Cardiac septum (tissue), 1 donor: ENCODE results near the gene IGLL5. TPM values are rescaled to one million over a fixed set of nuclear protein-coding genes. Genes with fewer than 3 reads are reported as not detected.

ENCODE experiments used
- DNase-seq: peaks from one replicate; pipeline ENCODE4 v3.0.0-alpha.2; 2020; ENCODE audit warnings: low spot score
- intact Hi-C: fragments of 100-400 bp; cut with DNase I; formaldehyde crosslinking; loops from one replicate; pipeline ENCODE4 v1.14.0; 2022
- total RNA-seq: library from RNA; stranded (reverse); fragmentation: NEBNext Ultra II Directional; extraction: Animal tissue kit (Norgen Biotek cat#: 25700); gene quantifications from one replicate; pipeline ENCODE4 v1.2.1, GENCODE V29; 2021
- donor health status: DM: no; HTN: no; CAD: no.

The IGLL5 gene
- total RNA-seq, 1 donor from 2014 or later: not detected

DNA sequence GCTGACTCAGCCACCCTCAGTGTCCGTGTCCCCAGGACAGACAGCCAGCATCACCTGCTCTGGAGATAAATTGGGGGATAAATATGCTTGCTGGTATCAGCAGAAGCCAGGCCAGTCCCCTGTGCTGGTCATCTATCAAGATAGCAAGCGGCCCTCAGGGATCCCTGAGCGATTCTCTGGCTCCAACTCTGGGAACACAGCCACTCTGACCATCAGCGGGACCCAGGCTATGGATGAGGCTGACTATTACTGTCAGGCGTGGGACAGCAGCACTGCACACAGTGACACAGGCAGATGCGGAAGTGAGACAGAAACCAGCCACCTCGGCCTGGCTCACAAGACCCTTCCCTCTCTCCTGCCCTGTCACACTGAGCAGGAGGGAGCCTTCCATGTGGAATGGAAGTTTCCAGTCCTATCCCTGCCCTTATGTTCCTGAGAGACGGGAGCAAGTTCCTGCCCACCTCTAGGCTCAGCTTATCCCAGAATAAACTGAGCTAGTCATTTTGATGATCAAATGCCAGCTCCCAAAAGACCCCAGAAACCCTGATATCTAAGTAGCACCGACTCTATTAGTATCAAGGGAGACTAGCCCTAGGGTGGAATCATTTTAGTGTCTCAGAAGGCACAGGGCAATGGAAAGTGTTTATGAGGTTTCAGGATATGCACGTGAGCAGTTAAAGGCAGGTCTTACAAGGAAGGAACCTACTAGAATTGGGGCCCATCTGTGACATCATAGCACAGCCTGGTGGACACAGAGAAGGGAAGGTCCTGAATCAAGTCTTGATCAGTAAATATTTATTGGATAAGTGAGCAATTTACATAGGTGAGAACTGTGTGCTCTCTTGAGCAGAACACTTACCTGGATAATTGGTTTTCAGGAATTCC, 6.3 kb upstream of the IGLL5 start:
- DNase-seq: no peak
- intact Hi-C loops: no loop called here

DNA sequence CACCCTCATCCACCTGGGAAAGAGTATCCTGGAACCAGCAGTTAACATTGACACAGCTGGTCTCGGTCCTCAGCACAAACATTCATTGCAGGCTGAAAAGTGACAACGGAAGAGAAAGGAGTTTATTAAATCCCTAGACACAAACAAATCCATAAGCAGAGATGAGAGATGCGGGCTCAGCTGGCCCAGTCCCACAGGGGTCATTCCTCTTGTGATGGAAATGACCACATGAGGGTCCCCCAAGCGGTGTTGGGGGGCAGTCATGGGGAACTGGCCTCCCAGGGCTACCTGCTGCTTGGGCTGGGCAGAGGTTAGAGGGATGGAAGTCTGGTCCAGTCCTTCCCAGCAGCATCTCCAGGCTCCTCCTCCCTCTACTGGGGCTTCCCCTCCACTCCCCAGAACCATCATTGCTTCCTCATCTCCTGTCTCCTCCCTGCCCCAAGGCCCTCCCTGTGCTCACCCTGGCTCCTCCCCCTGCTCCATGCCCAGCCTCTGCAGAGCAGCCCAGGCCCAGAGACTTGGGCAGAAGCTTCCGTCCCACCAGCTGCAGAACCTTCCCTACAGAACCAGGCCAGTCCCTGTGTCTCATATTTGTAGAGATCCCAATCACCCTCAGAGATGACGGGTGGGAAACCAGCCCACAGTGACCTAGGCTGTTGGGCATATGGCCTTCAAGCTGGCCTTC, 5.4 kb upstream of the IGLL5 start:
- no peak for DNase-seq
- intact Hi-C loops: no loop called here

DNA sequence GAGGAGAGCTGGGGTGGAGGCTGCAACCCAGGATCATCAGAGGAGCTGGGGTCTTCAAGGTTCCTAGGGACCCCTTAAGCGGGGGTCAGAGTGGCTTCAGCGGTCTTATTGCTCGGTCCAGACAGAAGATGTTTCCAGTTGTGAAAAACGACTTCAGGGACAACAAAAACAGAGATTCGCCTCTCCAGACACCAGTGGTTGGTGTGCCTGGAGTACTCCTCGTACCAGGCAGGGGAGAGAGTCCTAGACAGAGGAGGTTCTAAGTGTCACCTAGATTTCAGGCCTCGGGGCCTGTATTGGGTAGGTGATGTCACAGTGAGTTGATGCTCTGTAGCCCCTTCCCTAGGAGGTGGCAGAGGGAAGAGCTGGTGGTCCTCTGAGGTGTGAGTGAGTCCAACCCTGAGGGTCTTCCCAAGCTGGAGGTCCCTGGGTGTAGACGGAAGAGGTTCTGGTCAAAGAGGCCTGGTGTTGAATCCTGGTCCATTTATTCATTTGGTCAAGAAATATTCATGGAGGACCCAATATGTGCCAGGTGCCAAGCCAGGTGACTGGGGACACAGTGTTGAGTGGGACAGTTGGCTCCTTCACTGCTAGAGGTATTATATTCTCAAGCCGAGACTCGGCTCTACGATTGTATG, 4.4 kb upstream of the IGLL5 start:
- no peak for DNase-seq
- intact Hi-C loops: no loop called here

DNA sequence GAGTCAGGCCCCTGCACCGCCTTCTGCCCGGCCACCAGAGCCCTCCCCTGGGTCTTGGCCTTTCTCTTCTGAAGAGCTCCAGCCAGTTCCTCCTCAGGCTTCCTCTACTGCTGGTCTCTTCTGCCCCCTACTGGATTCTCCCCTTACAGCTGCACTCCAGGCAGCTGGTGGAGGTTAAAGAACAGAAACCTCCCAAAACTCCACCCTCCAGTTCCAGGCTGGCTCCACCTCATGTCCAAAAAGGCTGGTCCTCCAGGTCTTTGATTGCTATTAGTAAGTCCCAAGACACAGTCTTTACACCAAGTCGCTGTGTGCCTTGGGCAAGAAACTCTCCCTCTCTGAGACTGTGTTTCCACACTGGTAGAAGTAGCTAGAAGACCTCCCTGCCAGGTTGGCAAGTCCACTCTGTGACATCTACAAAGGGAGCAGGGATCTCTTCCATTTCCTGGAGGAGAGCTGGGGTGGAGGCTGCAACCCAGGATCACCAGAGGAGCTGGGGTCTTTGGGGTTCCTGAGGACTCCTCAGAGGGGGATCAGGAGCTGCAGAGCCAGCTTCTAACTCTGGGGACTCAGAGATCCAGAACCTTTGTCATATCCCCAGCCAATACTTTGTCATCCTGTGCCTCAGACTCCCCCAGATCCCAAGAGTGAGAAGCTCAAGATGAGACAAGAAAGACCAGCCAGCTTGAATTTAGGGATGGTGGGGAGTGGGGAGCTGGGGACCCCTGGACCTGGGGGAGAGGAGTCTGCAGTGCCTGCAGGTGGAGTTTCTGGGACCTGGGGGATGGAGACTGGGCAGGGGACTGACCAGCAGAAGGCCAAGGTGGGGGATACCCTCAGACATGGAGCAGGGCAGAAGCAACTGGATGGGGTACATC, 3.4 kb upstream of the IGLL5 start:
- DNase-seq: no peak
- intact Hi-C loops: no loop called here

DNA sequence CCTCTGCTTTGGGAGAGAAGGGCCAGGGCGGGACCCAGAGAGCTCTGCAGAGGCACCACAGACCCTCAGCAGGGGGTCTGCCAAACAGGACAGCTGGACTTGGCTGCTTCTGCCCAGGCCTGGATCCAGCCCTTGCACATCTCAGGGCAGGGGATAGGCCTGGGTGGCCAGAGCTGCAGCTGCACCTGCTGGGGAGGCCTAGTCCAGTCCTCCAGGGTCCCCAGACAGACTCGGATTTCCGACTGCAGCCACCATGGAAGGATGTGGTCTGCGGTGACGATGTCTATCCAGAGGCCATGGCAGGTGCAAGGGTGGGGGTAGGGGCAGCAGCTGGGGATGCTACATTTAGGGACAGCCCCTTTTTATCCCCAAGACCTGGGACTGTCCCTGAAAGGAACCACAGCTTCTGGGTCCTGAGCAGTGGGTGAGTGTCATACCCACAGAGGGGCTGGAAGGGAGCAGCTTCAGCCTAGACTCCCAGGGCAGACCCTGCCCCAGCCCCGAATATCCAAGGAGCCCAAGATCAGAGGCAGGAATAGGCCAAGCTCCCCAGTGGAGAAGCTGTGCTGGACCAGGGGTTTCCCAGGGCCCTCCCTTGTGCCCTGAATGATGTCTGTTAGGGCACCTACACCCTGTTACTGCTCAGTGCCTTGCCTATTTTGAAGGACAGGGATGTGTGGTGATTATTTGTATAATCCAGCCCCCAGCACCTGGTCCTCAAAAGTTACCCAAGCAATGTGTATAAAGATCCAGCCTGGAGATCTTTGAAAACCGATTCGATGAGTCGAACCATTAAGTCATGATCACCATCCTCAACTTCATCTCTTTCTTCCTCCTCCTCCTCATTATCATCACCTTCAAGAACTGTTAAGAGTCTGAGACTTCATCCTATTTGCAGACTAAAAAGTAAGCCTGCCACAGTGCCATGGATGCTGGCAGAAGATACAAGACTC, 2.5 kb upstream of the IGLL5 start:
- DNase-seq: no peak
- intact Hi-C loops: no loop called here

DNA sequence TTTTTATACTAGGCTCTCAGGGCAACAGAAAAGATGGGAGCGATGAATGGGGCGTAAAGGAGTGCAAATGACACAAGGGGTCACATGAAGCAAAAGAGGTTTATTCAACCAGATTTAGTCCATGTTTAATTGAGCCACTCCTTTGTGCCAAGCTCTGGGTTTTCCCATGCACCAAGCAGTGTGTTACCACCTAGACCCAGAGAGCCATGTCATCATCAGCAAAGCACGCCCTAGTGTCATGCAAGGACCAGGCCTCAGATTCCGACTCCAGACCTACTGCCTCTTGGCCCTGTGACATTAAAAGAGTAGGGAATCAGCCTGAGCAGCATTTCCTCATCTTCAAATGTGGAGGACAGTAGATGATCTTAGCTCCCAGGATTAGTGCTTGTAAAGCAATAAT, 1.1 kb upstream of the IGLL5 start:
- no peak for DNase-seq
- intact Hi-C loops: no loop called here

DNA sequence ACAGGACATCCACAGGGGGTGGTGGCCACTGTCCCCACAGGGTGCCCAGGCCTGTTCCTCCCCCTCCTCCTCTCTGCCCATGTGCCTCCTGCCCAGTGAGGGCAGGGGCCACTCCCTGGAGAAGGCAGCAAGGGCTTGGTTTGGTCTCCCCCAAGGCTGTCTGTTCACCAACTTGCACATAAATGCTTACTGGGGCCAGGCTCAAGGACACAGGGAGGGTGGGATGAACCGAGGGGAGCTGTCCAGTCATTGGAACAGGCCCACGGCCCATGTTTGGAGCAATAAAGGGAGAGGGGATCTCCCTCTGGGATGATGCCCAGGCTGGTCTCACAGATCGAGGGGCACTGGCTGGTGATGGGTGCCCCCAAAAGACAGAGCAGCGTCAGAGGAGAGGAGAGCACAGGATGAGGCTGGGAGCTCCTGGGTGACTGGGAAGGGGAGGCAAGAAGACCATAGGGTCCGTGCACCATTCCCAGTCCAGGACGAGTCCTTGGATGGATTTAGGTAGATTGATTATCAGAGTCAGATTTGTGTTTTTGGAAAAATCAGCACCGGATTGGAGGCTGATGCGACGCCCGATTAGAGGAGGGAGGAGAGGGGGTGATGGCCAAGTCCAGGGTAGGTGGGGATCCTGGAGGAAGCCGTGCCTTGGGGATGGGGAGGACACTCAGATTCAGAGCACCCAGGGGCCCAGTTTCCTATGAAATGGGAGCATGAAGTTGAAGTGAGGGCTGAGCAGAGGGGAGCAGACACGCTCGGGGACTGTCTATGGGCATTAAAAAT, 1.1 kb downstream of the IGLL5 start:
- no peak for DNase-seq
- intact Hi-C loops: no loop called here

DNA sequence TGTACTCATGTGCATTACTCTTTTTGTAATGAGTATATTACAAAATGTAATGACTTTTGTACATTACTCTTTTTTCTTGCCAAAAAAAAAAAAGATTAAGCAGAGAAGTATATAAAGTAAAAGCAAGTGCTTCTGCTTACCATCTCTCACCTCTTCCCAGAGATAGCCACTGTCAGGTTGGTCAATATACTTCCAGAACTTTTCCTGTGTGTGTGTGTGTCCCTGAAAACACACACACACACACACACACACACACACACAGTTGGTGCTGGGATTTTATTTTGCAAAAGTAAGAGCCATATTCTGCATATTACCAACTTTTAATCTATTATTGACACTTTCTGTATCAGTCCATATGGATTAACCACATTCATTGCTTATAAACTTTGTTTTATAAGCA, 2.5 kb downstream of the IGLL5 start:
- no peak for DNase-seq
- intact Hi-C loops: no loop called here

DNA sequence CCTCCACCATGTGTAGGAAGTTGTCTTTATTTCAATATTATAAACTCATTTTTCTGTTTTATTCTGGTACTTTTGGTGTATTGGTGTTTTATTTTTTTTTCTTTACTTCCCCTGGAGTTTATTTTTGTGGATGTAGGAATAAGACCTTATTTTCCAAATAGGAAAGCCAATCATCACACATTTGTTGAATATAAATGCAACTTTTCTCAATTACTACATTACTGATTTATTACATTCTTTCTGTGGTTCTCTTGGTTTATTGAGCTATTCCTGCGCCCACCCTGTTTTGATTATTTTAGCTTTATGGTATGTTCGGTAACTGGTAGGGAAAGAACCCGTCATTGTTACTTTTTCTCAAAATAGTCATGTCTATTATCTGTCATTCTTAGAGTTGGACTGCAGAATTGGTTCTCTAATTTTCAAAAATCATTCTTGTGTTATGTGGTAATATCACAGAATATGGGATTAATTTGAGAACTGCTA, 3.6 kb downstream of the IGLL5 start:
- intact Hi-C loops: no loop called here
- DNase-seq: no peak

DNA sequence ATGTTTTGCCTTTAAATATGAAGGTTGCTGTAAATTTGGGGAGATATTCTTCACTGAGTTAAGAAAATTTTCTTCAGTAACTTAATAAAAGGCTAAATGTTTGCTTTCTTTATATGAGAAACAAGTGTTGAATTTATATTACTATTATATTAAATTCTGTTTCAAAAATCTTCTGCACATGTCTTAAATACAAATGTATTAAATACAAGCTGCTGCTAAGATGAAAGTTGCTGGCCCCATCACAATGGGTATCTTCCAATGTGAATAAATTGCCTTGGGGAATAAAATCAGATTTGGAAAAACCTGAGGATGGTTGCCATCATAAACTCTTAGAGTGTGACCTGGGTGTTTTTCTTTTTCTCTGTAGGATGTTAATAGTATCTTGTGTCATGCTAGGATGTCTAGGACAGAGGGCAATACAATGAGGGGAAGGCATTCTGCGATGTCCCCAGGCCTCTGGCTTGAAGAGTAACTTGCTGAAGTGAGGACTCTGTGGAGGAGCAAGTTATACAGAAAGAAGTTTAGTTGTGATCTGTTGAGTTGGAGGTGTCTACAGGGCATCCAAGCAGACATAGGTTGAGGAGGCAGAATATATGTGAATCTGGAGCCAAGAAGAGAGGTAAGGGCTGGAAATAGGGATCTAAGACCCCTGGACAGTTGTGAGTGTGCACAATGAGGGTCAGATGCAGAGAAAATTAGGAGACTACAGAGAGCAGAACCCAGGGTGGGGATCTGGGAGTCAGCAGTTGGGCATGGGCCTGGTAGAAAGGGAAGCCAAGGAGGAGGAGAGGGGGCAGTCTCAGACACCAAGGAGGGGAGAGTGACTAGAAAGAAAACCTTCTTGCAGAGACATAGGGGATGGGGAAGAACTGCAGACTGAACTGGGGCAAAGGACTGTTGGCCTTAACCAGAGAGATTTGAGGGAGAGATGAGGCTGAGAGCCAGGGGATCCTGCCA, 4.8 kb downstream of the IGLL5 start:
- peak; percentile 24 for DNase-seq
- intact Hi-C loops: no loop called here

DNA sequence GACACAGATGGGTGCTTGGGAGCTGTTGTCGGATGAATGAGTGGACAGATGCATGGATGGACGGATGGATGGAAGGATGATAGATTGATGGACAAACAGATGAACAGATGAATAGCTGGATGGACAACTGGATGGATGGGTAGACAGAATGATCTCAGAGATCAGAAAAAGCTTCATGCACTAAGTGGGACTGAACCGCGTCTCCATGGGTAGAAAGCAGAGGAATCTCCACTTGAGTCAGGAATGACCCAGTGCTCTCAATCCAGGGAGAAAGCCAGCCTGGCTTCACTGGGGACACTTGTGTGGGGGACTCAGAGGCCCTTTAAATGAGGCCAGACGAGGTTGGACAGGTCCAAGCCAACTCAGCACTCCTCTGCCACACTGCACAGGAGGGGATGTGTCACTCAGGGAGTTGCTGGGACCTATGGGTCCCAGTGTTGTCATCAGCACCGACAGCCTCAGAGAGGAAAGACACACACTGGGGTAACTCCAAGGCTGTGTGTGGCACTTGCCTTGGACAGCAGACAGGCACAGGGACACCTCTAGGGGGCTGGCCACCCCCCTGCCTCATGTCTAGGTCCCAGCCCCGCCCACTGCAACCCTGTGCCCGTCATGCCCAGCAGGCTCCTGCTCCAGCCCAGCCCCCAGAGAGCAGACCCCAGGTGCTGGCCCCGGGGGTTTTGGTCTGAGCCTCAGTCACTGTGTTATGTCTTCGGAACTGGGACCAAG, 5.6 kb downstream of the IGLL5 start:
- peak; percentile 49 for DNase-seq
- intact Hi-C loops: no loop called here

DNA sequence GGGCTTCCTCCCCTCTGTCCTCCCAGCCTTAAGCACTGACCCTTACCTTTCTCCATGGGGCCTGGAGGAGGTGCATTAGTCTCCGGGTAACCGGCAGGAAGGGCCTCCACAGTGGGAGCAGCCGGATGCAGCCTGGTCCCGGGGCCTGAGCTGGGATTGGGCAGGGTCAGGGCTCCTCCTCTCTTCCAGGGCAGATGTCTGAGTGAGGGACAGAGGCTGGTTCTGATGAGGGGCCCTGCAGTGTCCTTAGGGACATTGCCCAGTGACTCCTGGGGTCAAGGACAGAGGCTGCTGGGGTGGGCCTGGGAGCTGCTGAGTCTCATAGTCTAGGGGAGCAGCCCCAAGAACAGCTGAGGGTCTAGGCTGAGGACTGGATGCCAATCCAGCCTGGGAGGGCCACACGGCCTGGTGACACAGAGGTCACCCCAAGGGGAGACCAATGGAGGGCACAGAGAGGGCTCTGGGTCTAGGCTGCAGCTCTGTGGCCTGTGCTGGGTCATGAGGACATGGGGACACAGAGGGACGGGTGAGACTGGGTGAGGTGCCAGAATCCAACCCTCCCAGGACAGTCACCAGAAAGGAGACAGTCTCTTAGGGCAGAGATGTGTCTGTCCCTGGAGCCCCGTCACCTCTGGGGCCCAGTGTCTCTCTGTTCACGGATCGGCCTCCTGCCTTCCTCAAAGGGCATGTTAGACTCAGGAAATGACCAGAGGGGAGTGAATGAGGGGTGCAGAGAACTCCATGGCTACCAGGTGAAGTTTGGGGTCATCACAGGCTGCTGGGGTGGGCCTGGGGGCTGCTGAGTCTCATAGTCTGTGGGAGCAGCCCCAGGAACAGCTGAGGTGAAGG, 6.5 kb downstream of the IGLL5 start:
- intact Hi-C loops: no loop called here
- DNase-seq: peak; percentile 31

DNA sequence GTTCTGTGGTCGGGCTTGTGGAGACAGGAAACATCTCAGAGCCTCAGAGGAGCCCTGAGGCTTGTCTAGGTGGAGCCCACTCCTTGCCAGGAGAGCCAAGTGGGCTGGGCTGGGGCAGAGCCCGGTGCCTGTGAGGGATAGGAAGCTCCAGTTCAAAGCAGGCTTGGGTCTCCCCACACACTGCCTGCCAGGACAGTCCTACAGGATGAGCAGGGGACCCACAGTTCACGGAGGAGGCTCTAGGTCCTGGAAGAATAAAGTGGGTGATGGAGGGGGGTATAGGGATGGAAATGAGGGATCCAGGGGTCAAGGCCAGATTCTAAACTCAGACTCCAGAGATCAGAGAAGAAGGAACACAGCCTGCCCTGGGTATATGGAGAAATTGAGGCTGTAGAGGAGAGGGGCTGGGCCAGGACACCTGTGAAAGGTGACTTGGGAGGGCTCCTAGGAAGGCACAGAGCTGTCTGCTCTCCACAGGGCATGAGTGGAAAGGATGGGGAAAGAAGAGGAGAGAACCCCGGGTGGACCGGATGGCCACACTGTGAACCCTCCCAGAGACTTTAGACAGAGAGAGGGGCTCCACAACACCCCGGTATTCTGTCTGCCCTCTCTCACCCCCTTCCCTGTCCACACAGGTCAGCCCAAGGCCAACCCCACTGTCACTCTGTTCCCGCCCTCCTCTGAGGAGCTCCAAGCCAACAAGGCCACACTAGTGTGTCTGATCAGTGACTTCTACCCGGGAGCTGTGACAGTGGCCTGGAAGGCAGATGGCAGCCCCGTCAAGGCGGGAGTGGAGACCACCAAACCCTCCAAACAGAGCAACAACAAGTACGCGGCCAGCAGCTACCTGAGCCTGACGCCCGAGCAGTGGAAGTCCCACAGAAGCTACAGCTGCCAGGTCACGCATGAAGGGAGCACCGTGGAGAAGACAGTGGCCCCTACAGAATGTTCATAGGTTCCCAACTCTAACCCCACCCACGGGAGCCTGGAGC, 7.4 kb downstream of the IGLL5 start:
- peak; percentile 73 for DNase-seq
- intact Hi-C loops: no loop called here
